GM18909 (cell line): ENCODE data around the gene POMC.
"Not testable (repeated sequence)": the region's sequence is repeated elsewhere in the genome, so short reads cannot be mapped to it uniquely, and the experiment has no call there.

ENCODE experiments used
- ATAC-seq: cut with Tn5 transposase; IDR thresholded peaks from one replicate; pipeline ENCODE4 v1.9.1; 2021; ENCODE audit warnings: mild to moderate bottlenecking; ENCODE audit not compliant: unreplicated experiment, poor library complexity

The POMC gene

DNA sequence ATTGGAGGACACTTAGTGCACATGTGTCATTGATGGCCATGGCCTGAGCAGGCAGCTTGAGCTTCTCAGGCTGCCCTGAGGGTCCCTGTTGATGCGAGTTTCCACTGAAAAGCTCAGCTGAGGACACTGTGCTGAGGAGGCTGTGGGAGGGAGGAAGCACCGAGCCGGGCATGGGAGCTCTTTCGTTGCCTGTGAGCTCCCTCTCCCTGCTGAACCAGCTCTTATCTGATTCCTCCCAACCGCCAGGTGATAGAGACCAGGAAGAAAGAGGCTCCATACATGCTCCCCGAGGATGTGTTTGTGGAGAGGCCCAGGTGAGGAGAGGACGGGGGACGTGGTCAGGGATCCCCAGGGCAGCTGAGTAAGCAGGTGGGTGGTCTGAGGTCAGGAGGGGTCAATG, 27.3 kb downstream of the POMC start:
- ATAC-seq = no peak

DNA sequence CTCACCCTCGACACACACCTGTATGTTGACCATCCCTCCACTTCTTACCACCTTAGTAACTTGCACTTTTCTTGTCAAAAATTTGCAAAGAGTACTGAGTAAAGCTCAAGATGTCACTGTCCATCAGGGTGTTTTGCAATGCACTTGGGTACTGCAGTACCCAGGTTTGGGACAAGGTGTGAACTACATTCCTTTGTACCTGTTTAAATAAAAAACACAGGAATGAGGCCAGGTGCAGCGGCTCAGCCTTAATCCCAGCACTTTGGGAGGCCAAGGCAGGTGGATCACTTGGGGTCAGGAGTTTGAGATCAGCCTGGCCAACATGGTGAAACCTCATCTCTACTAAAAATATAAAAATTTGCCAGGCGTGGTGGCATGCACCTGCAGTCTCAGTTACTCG, 27.8 kb downstream of the POMC start:
- ATAC-seq = not testable (repeated sequence)

DNA sequence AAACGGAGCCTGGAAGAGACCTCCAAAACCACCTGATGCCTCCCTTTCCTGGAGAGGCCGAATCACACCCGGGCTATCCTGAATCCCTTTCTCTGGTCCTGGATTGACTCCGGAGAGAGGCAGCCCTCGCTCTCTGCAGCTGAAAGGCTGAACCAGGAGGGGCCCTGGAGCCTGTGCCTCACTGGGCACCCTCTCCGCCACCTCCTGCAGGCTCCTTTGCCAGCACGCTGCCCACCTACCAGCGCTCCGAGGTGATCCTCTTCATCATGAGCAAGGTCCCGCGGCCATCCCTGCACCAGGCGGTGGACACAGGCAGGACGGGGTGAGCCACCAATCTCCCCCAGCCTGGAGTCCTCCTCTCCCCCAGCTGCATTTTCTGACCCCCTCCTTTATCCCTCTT, 35.7 kb downstream of the POMC start:
- no peak for ATAC-seq

DNA sequence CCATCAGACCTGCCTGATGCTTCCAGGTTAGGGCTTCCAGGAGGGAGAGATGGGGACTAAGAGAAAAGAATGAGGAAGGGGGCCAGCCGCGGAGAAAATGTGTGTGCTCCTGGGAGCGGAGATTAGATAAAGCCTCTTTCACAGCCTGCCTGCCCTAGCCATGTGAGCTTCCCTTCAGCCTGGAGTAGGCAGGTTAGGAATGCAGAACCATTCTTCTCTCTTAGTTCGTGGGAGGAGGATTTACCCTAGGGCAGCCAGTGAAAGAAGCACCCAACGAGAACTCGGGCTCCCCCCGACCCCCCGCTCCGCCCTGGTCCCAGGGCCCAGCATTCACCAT, 36.1 kb downstream of the POMC start:
- ATAC-seq = no peak

DNA sequence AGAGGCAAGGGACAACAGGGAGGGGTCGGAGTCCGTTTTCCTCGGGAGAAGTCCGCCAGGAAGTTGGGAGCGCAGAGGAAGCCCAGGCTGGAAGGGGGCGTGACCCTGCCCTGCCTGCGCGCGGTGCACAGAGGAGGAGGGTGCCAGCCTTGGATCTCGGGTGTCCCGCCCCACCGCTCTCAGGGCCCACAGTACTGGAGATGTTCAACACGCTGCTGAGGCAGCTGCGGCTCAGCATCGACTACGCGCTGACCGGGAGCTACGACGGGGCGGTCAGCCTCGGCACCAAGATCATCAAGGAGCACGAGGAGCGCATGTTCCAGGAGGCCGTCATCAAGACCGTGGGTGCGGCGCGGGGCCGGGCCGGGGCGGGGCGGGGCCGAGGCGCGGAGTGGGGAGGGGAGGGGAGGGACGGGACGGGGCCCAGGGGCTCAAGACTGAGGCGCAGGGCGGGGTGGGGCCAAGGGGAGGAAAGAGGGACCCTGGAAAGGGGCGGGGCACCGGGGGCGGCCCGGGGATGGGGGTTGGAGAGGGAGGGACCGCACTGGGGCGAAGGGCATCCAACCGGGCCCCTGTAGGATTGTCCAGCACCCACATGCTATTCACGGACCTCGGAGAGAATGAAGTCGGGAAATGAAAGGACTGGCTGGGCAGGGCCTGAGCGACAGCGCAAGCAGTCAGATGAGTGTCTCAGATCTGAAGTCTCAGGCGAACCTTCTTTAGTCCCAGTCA, 36.6 kb downstream of the POMC start:
- ATAC-seq = no peak

DNA sequence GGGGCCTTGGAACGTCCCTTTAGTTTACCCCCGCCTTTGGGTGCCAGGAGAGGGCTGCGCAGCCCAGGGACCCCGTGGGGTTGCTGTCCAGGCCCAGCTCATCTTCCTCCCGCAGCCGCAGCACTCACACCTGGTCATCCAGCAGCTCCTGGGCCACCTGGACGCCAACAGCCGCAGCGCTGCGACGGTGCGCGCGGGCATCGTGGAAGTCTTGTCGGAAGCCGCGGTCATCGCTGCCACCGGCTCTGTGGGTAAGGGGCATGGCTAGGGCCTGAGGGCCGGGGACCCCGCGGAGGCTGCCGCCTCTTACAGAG, 37.2 kb downstream of the POMC start:
- no peak for ATAC-seq

DNA sequence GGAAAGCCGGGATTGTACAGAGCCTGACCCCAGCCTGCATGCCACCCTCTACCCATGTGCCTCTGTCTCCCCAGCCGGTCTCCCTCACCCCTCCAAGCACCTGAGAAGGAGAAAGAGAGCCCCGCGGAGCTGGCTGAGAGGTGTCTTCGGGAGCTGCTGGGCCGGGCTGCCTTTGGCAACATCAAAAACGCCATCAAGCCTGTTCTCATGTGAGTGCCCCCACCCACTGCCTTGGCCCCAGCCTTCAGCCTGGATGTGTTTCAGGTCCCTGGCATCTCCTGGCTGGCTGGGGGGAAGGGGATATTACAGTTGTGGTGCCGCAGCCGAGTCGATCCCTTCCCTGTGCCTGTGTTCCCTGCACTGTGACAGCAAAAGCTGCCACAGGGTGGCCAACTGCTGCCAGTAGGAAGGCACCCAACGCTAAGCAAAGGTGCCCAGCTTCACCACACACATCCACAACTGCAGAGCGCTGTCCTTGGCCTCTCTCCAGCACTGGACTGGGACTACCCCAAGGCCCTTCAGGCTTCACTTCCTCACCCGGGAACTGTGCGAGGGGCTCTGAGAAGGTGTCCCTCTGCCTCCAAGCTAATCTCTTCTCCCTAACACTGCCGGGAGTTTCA, 38.4 kb downstream of the POMC start:
- no peak for ATAC-seq

DNA sequence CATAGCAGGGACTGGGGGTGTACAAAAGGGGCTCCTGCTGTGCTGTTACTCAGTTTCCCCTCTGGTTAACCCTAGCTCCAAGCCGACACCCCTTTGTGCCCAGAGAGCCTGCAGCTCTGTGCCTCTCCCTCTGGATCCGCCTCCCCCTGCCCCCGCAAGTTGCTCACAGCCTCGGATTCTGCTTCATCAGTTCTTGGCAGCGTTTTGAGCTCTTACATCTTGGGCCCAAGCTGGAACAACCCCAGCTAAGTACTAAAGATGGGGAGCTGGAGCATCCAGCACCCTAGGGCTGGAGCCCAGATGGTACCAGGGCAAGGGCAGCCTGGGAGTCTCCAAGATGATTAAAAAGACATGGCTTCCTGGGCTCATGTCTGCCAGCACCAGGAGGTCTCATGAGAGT, 40.7 kb downstream of the POMC start:
- no peak for ATAC-seq

DNA sequence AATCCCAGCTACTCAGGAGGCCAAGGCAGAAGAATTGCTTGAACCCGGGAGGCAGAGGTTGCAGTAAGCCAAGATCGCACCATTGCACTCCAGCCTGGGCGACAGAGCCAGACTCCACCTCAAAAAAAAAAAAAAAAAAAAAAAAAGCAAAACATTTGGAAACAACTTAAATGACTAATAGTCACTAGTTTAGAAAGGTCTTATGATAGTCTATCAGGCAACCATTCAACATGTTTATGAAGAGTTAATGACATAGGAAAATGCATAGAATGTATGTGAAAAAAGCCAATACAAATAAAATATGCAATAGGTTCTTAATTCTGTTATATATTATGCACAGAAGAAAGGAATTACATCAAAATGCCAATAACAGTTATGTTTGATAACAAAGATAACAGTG, 41.3 kb downstream of the POMC start:
- not testable (repeated sequence) for ATAC-seq

DNA sequence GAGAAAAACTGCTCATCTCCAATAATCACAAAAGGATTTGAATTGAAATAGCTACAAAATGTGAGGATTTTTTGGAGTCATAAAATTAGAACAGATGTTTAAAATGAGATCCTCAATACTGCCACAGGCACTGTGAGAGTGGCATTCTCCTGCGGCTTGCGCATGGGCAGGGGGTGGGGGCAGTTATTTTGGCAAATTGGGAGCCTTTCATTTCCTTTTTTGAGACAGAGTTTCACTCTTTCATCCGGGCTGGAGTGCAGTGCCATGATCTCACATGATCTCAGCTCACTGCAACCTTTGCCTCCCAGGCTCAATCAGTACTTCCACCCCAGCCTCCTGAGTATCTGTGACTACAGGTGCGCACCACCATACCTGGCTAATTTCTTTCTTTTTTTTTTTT, 42.4 kb downstream of the POMC start:
- no peak for ATAC-seq

DNA sequence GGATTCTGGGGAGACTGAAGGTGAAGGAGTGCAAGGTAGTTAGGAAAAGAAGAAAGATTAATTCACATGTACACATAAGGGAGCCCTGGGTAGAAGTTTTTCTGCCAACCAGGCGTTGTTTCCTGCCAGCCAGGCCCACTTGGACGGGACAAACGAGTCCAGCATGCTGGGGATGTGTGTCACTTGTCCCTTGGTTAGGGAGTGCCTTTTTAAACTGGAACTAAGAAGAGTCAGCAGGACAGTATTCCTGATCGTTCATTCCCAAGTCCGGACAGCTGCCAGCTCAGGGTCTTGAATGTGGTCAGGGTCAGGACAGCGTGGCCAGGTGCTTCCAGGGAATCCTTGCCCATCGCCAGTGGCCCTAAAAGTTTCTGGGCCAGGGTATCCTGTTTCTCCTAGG, 43.2 kb downstream of the POMC start:
- ATAC-seq = no peak

DNA sequence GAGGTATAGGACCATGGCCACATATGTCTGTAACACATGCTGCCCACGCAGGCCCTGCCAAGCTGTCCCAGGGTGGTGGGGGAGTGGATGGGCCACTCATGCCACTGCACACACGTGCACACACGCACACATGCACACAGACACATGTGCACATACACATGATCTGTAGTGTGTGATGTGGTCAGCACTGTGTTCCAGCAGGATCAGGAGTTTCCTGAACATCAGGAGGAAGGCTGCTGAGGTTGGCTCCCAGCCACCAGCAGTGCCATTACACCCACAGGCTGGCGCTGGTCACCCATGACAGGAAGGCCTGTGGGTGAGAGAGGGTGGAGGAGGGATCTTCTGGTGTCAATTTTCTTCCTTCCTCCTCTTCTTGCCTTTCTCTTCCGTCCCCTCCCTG, 44.7 kb downstream of the POMC start:
- no peak for ATAC-seq

DNA sequence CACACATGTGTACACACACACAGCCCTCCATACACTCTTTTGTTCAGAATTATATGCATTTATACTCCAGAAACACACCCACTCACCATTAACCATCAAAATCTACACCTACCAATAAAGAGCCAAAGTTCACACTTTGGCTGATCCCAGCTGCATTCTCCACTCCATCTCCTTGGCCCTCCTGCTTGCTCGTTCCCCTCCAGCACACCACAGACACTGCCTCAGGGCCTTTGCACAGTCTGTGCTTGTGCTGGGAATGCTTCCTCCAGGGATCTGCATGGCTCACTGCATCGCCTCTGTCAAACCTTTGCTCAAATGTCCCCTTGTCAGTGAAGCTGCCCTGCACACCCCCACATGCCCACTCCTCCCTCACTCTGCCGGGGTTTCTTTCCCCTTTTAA, 46.0 kb downstream of the POMC start:
- no peak for ATAC-seq

DNA sequence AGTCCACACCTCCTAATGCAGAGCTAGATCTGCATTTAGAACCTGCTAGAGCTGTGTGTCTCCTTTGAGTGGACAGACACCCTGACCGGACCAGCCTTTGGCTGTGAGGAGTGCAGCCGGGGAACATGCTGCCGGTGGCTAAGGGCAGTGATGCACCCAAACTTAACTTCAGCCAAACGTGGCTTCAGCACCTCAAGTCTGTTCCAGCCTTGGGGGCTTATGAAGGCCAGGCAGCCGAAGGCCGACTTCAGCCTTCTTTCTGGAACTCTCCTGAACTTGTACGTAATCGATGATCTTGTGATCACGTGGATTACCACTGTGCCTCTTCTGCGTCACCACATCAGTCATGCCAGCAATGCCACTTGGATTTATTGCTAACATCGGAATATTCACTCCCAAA, 49.1 kb downstream of the POMC start:
- ATAC-seq = no peak

DNA sequence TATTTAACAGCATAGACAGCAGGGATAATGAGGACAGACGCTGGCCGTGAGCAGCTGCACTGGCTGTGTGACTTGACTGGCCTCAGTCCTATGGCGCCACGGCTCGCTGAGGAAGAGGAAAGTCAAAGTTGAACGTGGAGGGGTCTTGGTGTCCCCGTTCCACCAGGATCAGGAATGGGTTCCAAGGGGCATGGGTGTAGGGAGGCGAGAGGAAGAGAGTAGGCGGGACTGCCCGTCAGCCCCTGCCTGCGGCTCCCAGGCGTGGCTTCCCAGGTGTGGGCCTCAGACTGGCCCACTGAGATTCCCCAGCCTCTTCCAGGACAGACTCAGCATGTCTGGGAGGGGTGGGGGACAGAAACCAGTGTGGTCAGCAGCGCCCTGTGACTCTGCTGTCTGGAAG, 51.4 kb downstream of the POMC start:
- ATAC-seq = no peak

DNA sequence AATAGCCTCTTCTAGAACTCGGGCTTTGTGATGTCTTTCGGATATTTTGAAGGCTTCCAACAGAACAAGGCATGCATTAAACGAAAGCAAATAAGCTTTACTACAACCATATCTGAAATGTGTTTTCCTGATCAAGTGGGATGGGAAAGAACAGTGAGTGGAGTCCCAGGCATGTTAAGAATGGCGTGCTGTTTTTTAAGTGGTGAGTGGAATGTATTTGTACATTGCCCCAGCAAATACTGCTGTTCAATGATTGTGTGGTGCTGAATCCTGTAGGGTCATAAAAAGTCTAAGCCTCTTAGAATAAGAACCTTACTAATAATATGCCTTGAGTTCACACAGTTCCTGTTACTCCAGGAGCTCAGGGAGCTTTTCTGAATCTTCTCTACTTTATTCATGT, 52.5 kb downstream of the POMC start:
- ATAC-seq = no peak

DNA sequence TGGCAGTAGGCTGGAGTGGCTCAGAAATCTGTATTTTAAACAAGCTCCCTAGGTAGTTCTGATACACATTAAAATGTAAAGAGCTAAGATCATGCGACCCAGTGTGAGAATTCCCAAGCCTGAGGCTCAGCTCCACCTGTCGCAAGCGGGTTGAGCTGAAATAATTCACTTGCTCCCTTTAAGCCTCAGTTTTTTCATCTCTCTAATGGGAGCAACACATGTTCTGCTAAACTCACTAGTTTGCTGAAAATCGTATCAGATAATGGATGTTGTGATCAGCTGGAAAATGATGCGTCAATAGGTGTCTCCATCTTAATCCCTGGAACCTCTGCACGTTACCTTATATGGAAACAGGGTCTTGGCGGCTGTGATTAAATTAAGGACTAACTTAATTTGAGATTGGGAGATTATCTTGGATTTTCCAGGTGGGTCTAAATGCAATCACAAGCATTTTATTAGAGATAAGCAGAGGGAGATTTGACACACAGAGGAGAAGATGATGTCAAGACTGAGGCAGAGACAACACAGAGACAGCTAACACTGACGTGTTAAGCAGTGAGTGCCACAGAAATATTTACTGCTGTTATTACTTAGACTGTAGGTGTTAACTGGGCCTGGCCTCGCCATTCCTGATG, 53.0 kb downstream of the POMC start:
- ATAC-seq = no peak

DNA sequence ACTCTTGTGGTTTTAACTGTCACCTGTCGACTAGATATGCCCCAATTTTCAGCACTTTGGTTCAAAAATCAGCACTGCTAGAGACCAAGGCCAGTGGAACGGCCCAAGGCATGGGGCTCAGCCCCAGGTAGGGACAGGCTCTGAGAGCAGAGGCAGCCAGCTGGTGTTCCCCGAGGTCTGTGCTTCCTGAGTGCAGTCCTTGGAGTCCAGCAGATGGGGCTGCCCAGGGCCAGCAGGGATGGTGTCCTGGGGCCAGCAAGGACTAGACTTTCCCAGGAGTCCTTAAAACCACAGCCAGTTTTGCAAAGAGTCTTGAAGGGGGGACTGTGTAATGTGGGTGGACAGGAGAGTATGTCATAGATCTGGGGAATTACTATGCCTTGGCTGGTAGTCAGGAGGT, 56.3 kb downstream of the POMC start:
- no peak for ATAC-seq
